Neuronal stem cell (in vitro differentiated cells): ENCODE results near the gene CDC42EP4.
"Not testable (repeated sequence)": the region's sequence is repeated elsewhere in the genome, so short reads cannot be mapped to it uniquely, and the experiment has no call there.

Source experiments
- DNase-seq: peaks from one replicate; pipeline ENCODE4 v3.0.0-alpha.2; 2013; ENCODE audit warnings: low spot score
- H2AFZ ChIP-seq: one replicate; pipeline ENCODE4 v1.6.1; 2013; ENCODE audit warnings: mild to moderate bottlenecking, low read length, inconsistent platforms
- H2AK5ac ChIP-seq: 2 replicates; pipeline ENCODE4 v1.6.1; 2013; ENCODE audit warnings: low read depth, mild to moderate bottlenecking, inconsistent platforms, low read length, moderate library complexity, mixed read lengths
- H2BK120ac ChIP-seq: 2 replicates; pipeline ENCODE4 v1.6.1; 2013; ENCODE audit warnings: low read depth, mild to moderate bottlenecking, inconsistent platforms, low read length, moderate library complexity, mixed read lengths
- H2BK12ac ChIP-seq: one replicate; pipeline ENCODE4 v1.6.1; 2013; ENCODE audit warnings: low read length, inconsistent platforms
- H2BK15ac ChIP-seq: 2 replicates; pipeline ENCODE4 v1.6.1; 2013; ENCODE audit warnings: mild to moderate bottlenecking, low read length, inconsistent platforms, mixed read lengths
- H2BK5ac ChIP-seq: one replicate; pipeline ENCODE4 v1.6.1; 2013; ENCODE audit warnings: inconsistent platforms, mild to moderate bottlenecking, low read length, moderate library complexity
- H3K14ac ChIP-seq: one replicate; pipeline ENCODE4 v1.6.1; 2013; ENCODE audit warnings: low read length, inconsistent platforms
- H3K18ac ChIP-seq: 2 replicates; pipeline ENCODE4 v1.6.1; 2013; ENCODE audit warnings: low read length, inconsistent platforms
- H3K23ac ChIP-seq: 2 replicates; pipeline ENCODE4 v1.6.1; 2013; ENCODE audit warnings: low read depth, mild to moderate bottlenecking, mixed read lengths, low read length, inconsistent platforms; ENCODE audit not compliant: poor library complexity
- H3K27ac ChIP-seq: replicated peaks from 3 replicates; pipeline ENCODE4 v1.5.1; 2013; ENCODE audit warnings: low read length, inconsistent platforms
- H3K27me3 ChIP-seq, 3 experiments: 2 replicates each; pipeline ENCODE4 v1.6.1; 2013; ENCODE audit warnings: low read length in 3 of 3, mild to moderate bottlenecking in 2 of 3, inconsistent platforms in 1 of 3, low read depth in 1 of 3, mixed read lengths in 1 of 3, moderate library complexity in 1 of 3; ENCODE audit not compliant: control insufficient read depth in 3 of 3, insufficient read depth in 3 of 3
- H3K36me3 ChIP-seq, 2 donors: replicated peaks in 1 of 2; 2 replicates each; pipeline ENCODE4 v1.6.1; 2013; ENCODE audit warnings: low read length in 2 of 2; ENCODE audit not compliant: control insufficient read depth in 2 of 2, insufficient read depth in 2 of 2
- H3K4ac ChIP-seq: 2 replicates; pipeline ENCODE4 v1.6.1; 2013; ENCODE audit warnings: inconsistent platforms, mild to moderate bottlenecking, low read length, moderate library complexity
- H3K4me1 ChIP-seq, 2 donors: 1 replicate in 1 of 2; 2 replicates in 1 of 2; pipeline ENCODE4 v1.6.1; 2013; ENCODE audit warnings: low read length in 2 of 2, low read depth in 1 of 2; ENCODE audit not compliant: control insufficient read depth in 2 of 2, insufficient read depth in 1 of 2
- H3K4me2 ChIP-seq: one replicate; pipeline ENCODE4 v1.6.1; 2013; ENCODE audit warnings: mild to moderate bottlenecking, low read length, inconsistent platforms; ENCODE audit not compliant: insufficient read depth, poor library complexity, severe bottlenecking
- H3K4me3 ChIP-seq, 2 donors: 2 replicates each; pipeline ENCODE4 v1.5.1; 2013; ENCODE audit warnings: low read length in 2 of 2, mild to moderate bottlenecking in 2 of 2, inconsistent platforms in 1 of 2, moderate library complexity in 1 of 2
- H3K79me1 ChIP-seq: one replicate; pipeline ENCODE4 v1.6.1; 2013; ENCODE audit warnings: low read depth, mild to moderate bottlenecking, inconsistent platforms, low read length, moderate library complexity
- H3K9ac ChIP-seq: one replicate; pipeline ENCODE4 v1.6.1; 2013; ENCODE audit warnings: mild to moderate bottlenecking, low read depth, low read length, inconsistent platforms; ENCODE audit not compliant: poor library complexity
- H3K9me3 ChIP-seq, 2 donors: replicated peaks in 1 of 2; 2 replicates each; pipeline versions ENCODE3 to v1.6.1; 2013; ENCODE audit warnings: low read length in 2 of 2, mild to moderate bottlenecking in 2 of 2, inconsistent platforms in 1 of 2, low read depth in 1 of 2, mixed read lengths in 1 of 2, moderate library complexity in 1 of 2; ENCODE audit not compliant: control insufficient read depth in 2 of 2, insufficient read depth in 1 of 2
- H4K8ac ChIP-seq: one replicate; pipeline ENCODE4 v1.6.1; 2013; ENCODE audit warnings: low read depth, mild to moderate bottlenecking, inconsistent platforms, low read length, moderate library complexity
- H4K91ac ChIP-seq: one replicate; pipeline ENCODE4 v1.6.1; 2013; ENCODE audit warnings: low read length, low read depth, mild to moderate bottlenecking, inconsistent platforms; ENCODE audit not compliant: poor library complexity
- WGBS, 2 donors: extraction: QIAGEN DNeasy Blood & Tissue Kit; methylation state at CpG; one replicate each; pipeline ENCODE4 v1.1.7; 2013; ENCODE audit warnings: missing lambda C conversion rate in 2 of 2, mixed read lengths in 1 of 2; ENCODE audit not compliant: insufficient read length in 2 of 2, insufficient replicate concordance in 1 of 2; ENCODE audit errors: extremely low coverage in 2 of 2; 5-methylcytosine and 5-hydroxymethylcytosine counted together

The CDC42EP4 gene

GRCh38 chr17:73312887-73313286, 1.1 kb upstream of the CDC42EP4 start:
- H4K91ac ChIP-seq, H2BK15ac ChIP-seq, H3K27me3 ChIP-seq, DNase-seq, H3K36me3 ChIP-seq, H2AK5ac ChIP-seq, H3K14ac ChIP-seq, H2BK120ac ChIP-seq, H3K9me3 ChIP-seq, H3K4ac ChIP-seq, H2BK12ac ChIP-seq, H3K23ac ChIP-seq, H3K18ac ChIP-seq, H2AFZ ChIP-seq, H4K8ac ChIP-seq, H3K79me1 ChIP-seq, H3K27ac ChIP-seq, H3K4me2 ChIP-seq, H2BK5ac ChIP-seq, H3K9ac ChIP-seq: not testable (repeated sequence)
- Histone ChIP-seq H3K4me3 (peak overlapping the region in 1 of 2 donors; percentile 70), H3K4me1 (peaks cover 23% of the 10 kb centered on the region in 2 donors)
- WGBS, 2 donors = no CpG with 5 or more reads among the region's 11 CpGs

GRCh38 chr17:73311428-73311780, 397 bp downstream of the CDC42EP4 start:
- Histone ChIP-seq H4K91ac (no peak overlapping the region), H2BK5ac (peak overlapping the region; percentile 99), H3K18ac (peak overlapping the region; percentile 99), H3K23ac (peak overlapping the region; percentile 97), H3K4me1 (peaks cover 15 to 23% of the 10 kb centered on the region in 2 donors), H3K27me3 (peaks cover 0 to 5% (median 0%) of the 10 kb centered on the region in 3 experiments), H3K14ac (peak overlapping the region; percentile 72), H2BK120ac (peak overlapping the region; percentile 98), H3K4ac (peak overlapping the region; percentile 91), H3K27ac (peak overlapping the region; percentile 92), H4K8ac (no peak overlapping the region), H2BK12ac (no peak overlapping the region), H3K9me3 (no peaks in the 10 kb centered on the region), H2BK15ac (peak overlapping the region; percentile 86), H3K9ac (peak overlapping the region; percentile 96), H2AK5ac (peak overlapping the region; percentile 89), H3K4me3 (peak overlapping the region; percentile 70 to 98), H3K79me1 (peaks cover 9% of the 10 kb centered on the region), H3K4me2 (peak overlapping the region; percentile 87), H2AFZ (peak overlapping the region; percentile 99), H3K36me3 (peaks cover 3 to 11% of the 10 kb centered on the region in 2 donors)
- no CpG with 5 or more reads among the region's 38 CpGs for WGBS, 2 donors
- no peak for DNase-seq

DNA sequence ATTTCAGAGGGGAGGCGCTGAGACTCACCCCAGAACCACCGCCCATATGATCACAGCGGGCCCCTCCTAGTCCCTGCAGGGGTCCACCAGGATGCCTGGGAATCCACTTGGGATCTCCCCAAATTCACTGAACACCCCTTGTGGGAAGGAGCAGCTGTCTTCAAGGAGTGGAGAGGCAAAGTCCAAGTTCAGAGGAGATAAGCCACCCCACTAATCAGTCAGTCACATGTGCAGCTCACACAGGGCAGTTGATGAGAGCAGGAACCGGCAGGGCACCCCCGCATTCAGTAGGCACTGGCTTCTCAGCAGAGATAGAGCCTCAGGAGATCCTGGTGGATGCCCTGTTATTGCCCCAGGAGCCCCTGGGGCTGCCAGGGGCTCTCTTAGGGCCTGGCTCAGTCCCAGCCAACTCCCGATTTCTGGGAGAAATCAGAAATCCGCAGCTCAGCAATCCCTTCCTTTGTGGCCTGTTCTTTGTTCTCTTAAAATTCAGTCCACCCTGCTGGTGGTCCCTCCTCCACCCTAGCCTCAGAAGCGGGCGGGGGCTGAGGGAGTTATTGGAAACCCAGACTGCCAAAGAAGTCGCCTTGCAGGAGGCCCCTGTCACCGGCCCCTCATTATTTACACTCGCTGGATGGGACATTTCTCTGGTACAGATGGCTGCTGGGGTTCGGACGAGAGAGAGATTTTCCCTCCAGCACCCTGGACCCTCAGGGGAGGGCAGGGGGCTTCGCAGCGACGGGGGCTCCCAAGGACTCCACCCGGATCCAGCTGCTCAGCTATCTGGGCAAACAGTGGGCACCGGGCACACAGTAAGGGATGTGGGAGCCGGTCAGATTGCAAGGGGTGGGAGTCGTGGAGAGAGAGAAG, 1.8 kb downstream of the CDC42EP4 start:
- peaks cover 3 to 15% of the 10 kb centered on the region in 2 donors for H3K36me3 ChIP-seq
- peaks cover 0 to 5% (median 0%) of the 10 kb centered on the region in 3 experiments for H3K27me3 ChIP-seq
- peak overlapping the region; percentile 77 for H2BK12ac ChIP-seq
- H3K14ac ChIP-seq = no peak overlapping the region
- H2AK5ac ChIP-seq = peak overlapping the region; percentile 94
- H3K9me3 ChIP-seq = no peaks in the 10 kb centered on the region
- peak overlapping the region; percentile 70 to 98 for H3K4me3 ChIP-seq
- H3K18ac ChIP-seq = peak overlapping the region; percentile 90
- WGBS, 2 donors = no CpG with 5 or more reads among the region's 21 CpGs
- no peak overlapping the region for H2BK120ac ChIP-seq
- no peak overlapping the region for H3K23ac ChIP-seq
- H4K8ac ChIP-seq = no peak overlapping the region
- peak; percentile 67 for DNase-seq
- peak overlapping the region; percentile 99 for H2BK5ac ChIP-seq
- H3K27ac ChIP-seq = peak overlapping the region; percentile 92
- H3K4ac ChIP-seq = no peak overlapping the region
- no peak overlapping the region for H3K9ac ChIP-seq
- peaks cover 9% of the 10 kb centered on the region for H3K79me1 ChIP-seq
- no peak overlapping the region for H4K91ac ChIP-seq
- H2BK15ac ChIP-seq = peak overlapping the region; percentile 65
- H3K4me2 ChIP-seq = peak overlapping the region; percentile 87
- peak overlapping the region; percentile 99 for H2AFZ ChIP-seq
- peaks cover 23 to 26% of the 10 kb centered on the region in 2 donors for H3K4me1 ChIP-seq

GRCh38 chr17:73308959-73309358, 2.8 kb downstream of the CDC42EP4 start:
- H2BK120ac ChIP-seq, H4K8ac ChIP-seq, H3K9ac ChIP-seq, H2AFZ ChIP-seq, H3K4me3 ChIP-seq, DNase-seq, H3K4me2 ChIP-seq, H3K27me3 ChIP-seq, H3K14ac ChIP-seq, H3K4ac ChIP-seq, H3K27ac ChIP-seq, H2BK12ac ChIP-seq, H2BK5ac ChIP-seq, H3K9me3 ChIP-seq, H2AK5ac ChIP-seq, H3K79me1 ChIP-seq, H3K18ac ChIP-seq, H4K91ac ChIP-seq, H2BK15ac ChIP-seq, H3K23ac ChIP-seq: not testable (repeated sequence)
- peaks cover 3 to 15% of the 10 kb centered on the region in 2 donors for H3K36me3 ChIP-seq
- WGBS, 2 donors = no CpG with 5 or more reads among the region's 5 CpGs
- peaks cover 26 to 27% of the 10 kb centered on the region in 2 donors for H3K4me1 ChIP-seq
